A204.1 (cell line): ENCODE results near the gene CHAT.

Source experiments
- FAIRE-seq: peaks from 2 replicates; lab custom pipeline; 2012; peaks lifted over from hg19 to GRCh38; lab: Jason Lieb, UNC

CHAT gene

GRCh38 chr10:49597426-49598163, 16.2 kb upstream of the CHAT start:
- no peak for FAIRE-seq

- no peak for FAIRE-seq
Observed at GRCh38 chr10:49598164-49598856, 15.5 kb upstream of the CHAT start.

GRCh38 chr10:49598986-49599385, 14.9 kb upstream of the CHAT start:
- no peak for FAIRE-seq

GRCh38 chr10:49599546-49599945, 14.3 kb upstream of the CHAT start:
- no peak for FAIRE-seq

- FAIRE-seq = no peak
Observed at GRCh38 chr10:49600046-49600445, 13.8 kb upstream of the CHAT start.

- FAIRE-seq = no peak
Observed at GRCh38 chr10:49600781-49601400, 12.9 kb upstream of the CHAT start.

- FAIRE-seq = no peak
Observed at GRCh38 chr10:49601857-49602256, 12.0 kb upstream of the CHAT start.

GRCh38 chr10:49602380-49603023, 11.3 kb upstream of the CHAT start:
- no peak for FAIRE-seq

GRCh38 chr10:49605216-49605938, 8.5 kb upstream of the CHAT start:
- FAIRE-seq = no peak

GRCh38 chr10:49605939-49606509, 7.8 kb upstream of the CHAT start:
- FAIRE-seq = no peak

GRCh38 chr10:49606981-49607535, 6.8 kb upstream of the CHAT start:
- FAIRE-seq = no peak

GRCh38 chr10:49608166-49609005, 5.5 kb upstream of the CHAT start:
- no peak for FAIRE-seq

- FAIRE-seq = no peak
Observed at GRCh38 chr10:49609006-49609282, 4.9 kb upstream of the CHAT start.

GRCh38 chr10:49609283-49610113, 4.3 kb upstream of the CHAT start:
- no peak for FAIRE-seq

- FAIRE-seq = no peak
Observed at GRCh38 chr10:49610114-49610457, 3.8 kb upstream of the CHAT start, which contains the start of gene SLC18A3. SLC18A3 (plus strand) TSS chr10:49610310; CDS start chr10:49610741, 431 bp downstream.

- FAIRE-seq = no peak
Observed at GRCh38 chr10:49610458-49611165, 3.2 kb upstream of the CHAT start.

GRCh38 chr10:49611166-49611815, 2.5 kb upstream of the CHAT start:
- no peak for FAIRE-seq

GRCh38 chr10:49611816-49612512, 1.9 kb upstream of the CHAT start:
- no peak for FAIRE-seq
